HepG2 (cell line): ENCODE data around the gene FBF1. TPM values are rescaled to one million over a fixed set of nuclear protein-coding genes. Genes with fewer than 3 reads are reported as not detected.

ENCODE experiments used
- CCAR2 ChIP-seq: fragments of 200-400 bp; formaldehyde crosslinking; optimal IDR thresholded peaks from 2 replicates; pipeline ENCODE3; 2018; ENCODE audit warnings: low read depth, mild to moderate bottlenecking, low read length, moderate library complexity
- FIP1L1 ChIP-seq: fragments of 200-400 bp; formaldehyde crosslinking; IDR thresholded peaks from 2 replicates; pipeline ENCODE4 v1.6.1; 2018; ENCODE audit warnings: low read depth, mild to moderate bottlenecking, low read length, moderate library complexity, borderline replicate concordance; ENCODE audit not compliant: insufficient read depth
- HES4 ChIP-seq: sonication (generic); formaldehyde crosslinking; IDR thresholded peaks from 2 replicates; pipeline ENCODE4 v1.9.0; 2021; ENCODE audit warnings: mild to moderate bottlenecking, missing genetic modification reagents, borderline replicate concordance
- JARID2 ChIP-seq: sonication (generic); formaldehyde crosslinking; IDR thresholded peaks from 2 replicates; pipeline ENCODE4 v1.8.1; 2023; ENCODE audit warnings: missing genetic modification reagents, inconsistent platforms; ENCODE audit not compliant: insufficient replicate concordance
- MIER2 ChIP-seq: IDR thresholded peaks from 2 replicates; pipeline ENCODE4 v1.6.1; 2016; ENCODE audit warnings: missing biosample characterization, missing genetic modification reagents
- POLR2G ChIP-seq: fragments of 200-400 bp; formaldehyde crosslinking; IDR thresholded peaks from 2 replicates; pipeline ENCODE4 v1.6.1; 2018; ENCODE audit warnings: mild to moderate bottlenecking, low read depth, low read length, moderate library complexity
- RBM39 ChIP-seq: fragments of 200-400 bp; formaldehyde crosslinking; IDR thresholded peaks from one replicate; pipeline ENCODE4 v1.6.1; 2018; ENCODE audit warnings: antibody characterized with exemption, mild to moderate bottlenecking, low read depth, low read length; ENCODE audit not compliant: poor library complexity, severe bottlenecking
- SCMH1 ChIP-seq: sonication (generic); formaldehyde crosslinking; IDR thresholded peaks from 2 replicates; pipeline ENCODE4 v1.9.0; 2021; ENCODE audit warnings: missing genetic modification reagents, mild to moderate bottlenecking, borderline replicate concordance
- SMARCE1 ChIP-seq: fragments of 450-650 bp; IDR thresholded peaks from 2 replicates; pipeline ENCODE4 v1.6.1; 2017; ENCODE audit warnings: borderline replicate concordance
- YY1 ChIP-seq: IDR thresholded peaks from 2 replicates; pipeline ENCODE4 v1.6.1; 2011; ENCODE audit warnings: low read length, low read depth, moderate library complexity, mild to moderate bottlenecking; ENCODE audit not compliant: insufficient read depth, insufficient replicate concordance
- ZFP90 ChIP-seq: sonication (generic); formaldehyde crosslinking; IDR thresholded peaks from 2 replicates; pipeline ENCODE4 v1.8.0; 2022; ENCODE audit warnings: missing genetic modification reagents, mild to moderate bottlenecking, inconsistent platforms, borderline replicate concordance
- ZNF441 ChIP-seq: sonication (generic); formaldehyde crosslinking; IDR thresholded peaks from 2 replicates; pipeline ENCODE4 v1.7.0; 2021; ENCODE audit warnings: missing genetic modification reagents, borderline replicate concordance
- ZNF460 ChIP-seq: sonication (generic); formaldehyde crosslinking; IDR thresholded peaks from 2 replicates; pipeline ENCODE4 v1.5.1; 2020; ENCODE audit warnings: missing genetic modification reagents, mild to moderate bottlenecking, borderline replicate concordance
- ZNF607 ChIP-seq: sonication (generic); formaldehyde crosslinking; IDR thresholded peaks from 2 replicates; pipeline ENCODE4 v1.5.1; 2020; ENCODE audit warnings: missing genetic modification reagents, mild to moderate bottlenecking, borderline replicate concordance
- ZNF772 ChIP-seq: sonication (generic); formaldehyde crosslinking; IDR thresholded peaks from 2 replicates; pipeline ENCODE4 v1.5.0; 2020; ENCODE audit warnings: mild to moderate bottlenecking, missing genetic modification reagents
- polyA plus RNA-seq, 8 experiments: library from polyadenylated mRNA; depleted of rRNA in 3 of 8; stranded (reverse) in 7 of 8; unstranded in 1 of 8; fragments of >200 nt; fragmentation: Illumina TruSeq in 4 of 8; extraction: Trizol in 4 of 8; gene quantifications; 2 replicates each; pipeline versions ENCODE4 v1.2.1 to v1.2.3, GENCODE V29; 2011 to 2016; ENCODE audit warnings: low read depth in 4 of 8, missing spikeins in 1 of 8, mixed read lengths in 1 of 8; ENCODE audit not compliant: insufficient read depth in 1 of 8
- total RNA-seq, 5 experiments: library from RNA; depleted of rRNA; stranded (reverse); fragments of >200 nt; fragmentation: Illumina TruSeq; extraction: Trizol; gene quantifications; 2 replicates each; pipeline ENCODE4 v1.2.3, GENCODE V29; 2016; ENCODE audit warnings: low read depth in 1 of 5
- TF ChIP-seq, protein P1 (sequence below): sonication (generic); formaldehyde crosslinking; IDR thresholded peaks from 2 replicates; pipeline ENCODE4 v1.4.0; 2020; ENCODE audit warnings: missing genetic modification reagents
- TF ChIP-seq, protein P2 (sequence below): sonication (generic); formaldehyde crosslinking; IDR thresholded peaks from 2 replicates; pipeline ENCODE4 v1.4.0; 2020; ENCODE audit warnings: low read depth, missing genetic modification reagents
- TF ChIP-seq, protein P3 (sequence below): sonication (generic); formaldehyde crosslinking; IDR thresholded peaks from 2 replicates; pipeline ENCODE4 v1.9.0; 2021; ENCODE audit warnings: missing genetic modification reagents, borderline replicate concordance

Gene FBF1
- total and polyA plus RNA-seq, 2 of the 13 experiments (the other 11 are each of a cell fraction or from before 2014, with no cell fraction given) = 2.4 to 8.1 TPM

DNA sequence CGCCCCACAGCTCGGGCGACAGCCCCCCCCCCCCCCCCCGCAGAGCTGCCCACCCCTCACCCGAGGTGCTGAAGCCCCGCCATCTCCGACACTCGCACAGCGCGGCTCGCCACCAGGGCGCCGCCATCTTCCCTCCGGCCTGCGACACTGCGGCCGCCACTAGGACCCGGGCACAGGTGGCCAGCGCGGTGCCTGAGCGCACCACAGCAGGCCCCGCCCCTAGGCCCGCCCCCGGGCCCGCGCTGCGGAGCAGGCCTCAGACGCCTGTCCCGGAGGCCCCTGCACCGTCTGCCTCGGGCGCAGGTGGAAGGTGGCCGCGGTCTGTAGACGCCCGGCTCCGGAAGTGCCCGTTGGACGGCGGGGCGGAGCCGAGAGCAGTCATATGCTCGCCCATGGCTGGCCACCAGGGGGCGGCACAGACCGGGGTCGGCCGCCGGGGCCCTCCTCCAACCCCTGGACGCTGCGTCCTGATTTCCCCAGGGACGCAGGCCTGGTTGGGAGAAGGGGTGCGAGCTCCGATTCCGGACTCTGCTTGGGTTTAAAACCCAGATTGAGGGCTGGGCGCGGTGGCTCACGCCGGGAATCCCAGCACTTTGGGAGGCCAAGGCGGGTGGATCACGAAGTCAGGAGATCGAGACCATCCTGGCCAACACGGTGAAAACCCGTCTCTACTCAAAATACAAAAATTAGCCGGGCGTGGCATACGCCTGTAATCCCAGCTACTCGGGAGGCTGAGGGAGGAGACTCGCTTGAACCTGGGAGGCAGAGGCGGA lies 35.9 kb downstream of the FBF1 start, which contains the start of gene MRPL38 (continued):
- TF ChIP-seq JARID2 = peak; percentile 99
- no peak for TF ChIP-seq SMARCE1
- no peak for TF ChIP-seq SCMH1 (CRISPR knock-in tag)
- peak; percentile 87 for TF ChIP-seq POLR2G
- no peak for TF ChIP-seq CCAR2
- no peak for TF ChIP-seq FIP1L1
- TF ChIP-seq ZNF772 = peak; percentile 99
- TF ChIP-seq, protein P1, sequence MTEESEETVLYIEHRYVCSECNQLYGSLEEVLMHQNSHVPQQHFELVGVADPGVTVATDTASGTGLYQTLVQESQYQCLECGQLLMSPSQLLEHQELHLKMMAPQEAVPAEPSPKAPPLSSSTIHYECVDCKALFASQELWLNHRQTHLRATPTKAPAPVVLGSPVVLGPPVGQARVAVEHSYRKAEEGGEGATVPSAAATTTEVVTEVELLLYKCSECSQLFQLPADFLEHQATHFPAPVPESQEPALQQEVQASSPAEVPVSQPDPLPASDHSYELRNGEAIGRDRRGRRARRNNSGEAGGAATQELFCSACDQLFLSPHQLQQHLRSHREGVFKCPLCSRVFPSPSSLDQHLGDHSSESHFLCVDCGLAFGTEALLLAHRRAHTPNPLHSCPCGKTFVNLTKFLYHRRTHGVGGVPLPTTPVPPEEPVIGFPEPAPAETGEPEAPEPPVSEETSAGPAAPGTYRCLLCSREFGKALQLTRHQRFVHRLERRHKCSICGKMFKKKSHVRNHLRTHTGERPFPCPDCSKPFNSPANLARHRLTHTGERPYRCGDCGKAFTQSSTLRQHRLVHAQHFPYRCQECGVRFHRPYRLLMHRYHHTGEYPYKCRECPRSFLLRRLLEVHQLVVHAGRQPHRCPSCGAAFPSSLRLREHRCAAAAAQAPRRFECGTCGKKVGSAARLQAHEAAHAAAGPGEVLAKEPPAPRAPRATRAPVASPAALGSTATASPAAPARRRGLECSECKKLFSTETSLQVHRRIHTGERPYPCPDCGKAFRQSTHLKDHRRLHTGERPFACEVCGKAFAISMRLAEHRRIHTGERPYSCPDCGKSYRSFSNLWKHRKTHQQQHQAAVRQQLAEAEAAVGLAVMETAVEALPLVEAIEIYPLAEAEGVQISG = peak; percentile 94
- TF ChIP-seq ZNF441 (CRISPR knock-in tag) = peak; percentile 97
- TF ChIP-seq, protein P2, sequence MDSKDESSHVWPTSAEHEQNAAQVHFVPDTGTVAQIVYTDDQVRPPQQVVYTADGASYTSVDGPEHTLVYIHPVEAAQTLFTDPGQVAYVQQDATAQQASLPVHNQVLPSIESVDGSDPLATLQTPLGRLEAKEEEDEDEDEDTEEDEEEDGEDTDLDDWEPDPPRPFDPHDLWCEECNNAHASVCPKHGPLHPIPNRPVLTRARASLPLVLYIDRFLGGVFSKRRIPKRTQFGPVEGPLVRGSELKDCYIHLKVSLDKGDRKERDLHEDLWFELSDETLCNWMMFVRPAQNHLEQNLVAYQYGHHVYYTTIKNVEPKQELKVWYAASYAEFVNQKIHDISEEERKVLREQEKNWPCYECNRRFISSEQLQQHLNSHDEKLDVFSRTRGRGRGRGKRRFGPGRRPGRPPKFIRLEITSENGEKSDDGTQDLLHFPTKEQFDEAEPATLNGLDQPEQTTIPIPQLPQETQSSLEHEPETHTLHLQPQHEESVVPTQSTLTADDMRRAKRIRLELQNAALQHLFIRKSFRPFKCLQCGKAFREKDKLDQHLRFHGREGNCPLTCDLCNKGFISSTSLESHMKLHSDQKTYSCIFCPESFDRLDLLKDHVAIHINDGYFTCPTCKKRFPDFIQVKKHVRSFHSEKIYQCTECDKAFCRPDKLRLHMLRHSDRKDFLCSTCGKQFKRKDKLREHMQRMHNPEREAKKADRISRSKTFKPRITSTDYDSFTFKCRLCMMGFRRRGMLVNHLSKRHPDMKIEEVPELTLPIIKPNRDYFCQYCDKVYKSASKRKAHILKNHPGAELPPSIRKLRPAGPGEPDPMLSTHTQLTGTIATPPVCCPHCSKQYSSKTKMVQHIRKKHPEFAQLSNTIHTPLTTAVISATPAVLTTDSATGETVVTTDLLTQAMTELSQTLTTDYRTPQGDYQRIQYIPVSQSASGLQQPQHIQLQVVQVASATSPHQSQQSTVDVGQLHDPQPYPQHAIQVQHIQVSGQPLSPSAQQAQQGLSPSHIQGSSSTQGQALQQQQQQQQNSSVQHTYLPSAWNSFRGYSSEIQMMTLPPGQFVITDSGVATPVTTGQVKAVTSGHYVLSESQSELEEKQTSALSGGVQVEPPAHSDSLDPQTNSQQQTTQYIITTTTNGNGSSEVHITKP (CRISPR knock-in tag) = peak; percentile 83; the same call in 1 of the 2 replicates
- 0 out of 2 replicates have a peak, but pooled peaks have one; percentile 25 for TF ChIP-seq HES4
- TF ChIP-seq ZFP90 = peak; percentile 96
- TF ChIP-seq, protein P3, sequence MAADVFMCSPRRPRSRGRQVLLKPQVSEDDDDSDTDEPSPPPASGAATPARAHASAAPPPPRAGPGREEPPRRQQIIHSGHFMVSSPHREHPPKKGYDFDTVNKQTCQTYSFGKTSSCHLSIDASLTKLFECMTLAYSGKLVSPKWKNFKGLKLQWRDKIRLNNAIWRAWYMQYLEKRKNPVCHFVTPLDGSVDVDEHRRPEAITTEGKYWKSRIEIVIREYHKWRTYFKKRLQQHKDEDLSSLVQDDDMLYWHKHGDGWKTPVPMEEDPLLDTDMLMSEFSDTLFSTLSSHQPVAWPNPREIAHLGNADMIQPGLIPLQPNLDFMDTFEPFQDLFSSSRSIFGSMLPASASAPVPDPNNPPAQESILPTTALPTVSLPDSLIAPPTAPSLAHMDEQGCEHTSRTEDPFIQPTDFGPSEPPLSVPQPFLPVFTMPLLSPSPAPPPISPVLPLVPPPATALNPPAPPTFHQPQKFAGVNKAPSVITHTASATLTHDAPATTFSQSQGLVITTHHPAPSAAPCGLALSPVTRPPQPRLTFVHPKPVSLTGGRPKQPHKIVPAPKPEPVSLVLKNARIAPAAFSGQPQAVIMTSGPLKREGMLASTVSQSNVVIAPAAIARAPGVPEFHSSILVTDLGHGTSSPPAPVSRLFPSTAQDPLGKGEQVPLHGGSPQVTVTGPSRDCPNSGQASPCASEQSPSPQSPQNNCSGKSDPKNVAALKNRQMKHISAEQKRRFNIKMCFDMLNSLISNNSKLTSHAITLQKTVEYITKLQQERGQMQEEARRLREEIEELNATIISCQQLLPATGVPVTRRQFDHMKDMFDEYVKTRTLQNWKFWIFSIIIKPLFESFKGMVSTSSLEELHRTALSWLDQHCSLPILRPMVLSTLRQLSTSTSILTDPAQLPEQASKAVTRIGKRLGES (CRISPR knock-in tag) = peak; percentile 82; the same call in 1 of the 2 replicates
- TF ChIP-seq ZNF460 (CRISPR knock-in tag) = peak; percentile 84; the same call in 1 of the 2 replicates
- peak; percentile 80 for TF ChIP-seq MIER2 (CRISPR knock-in tag)
- TF ChIP-seq RBM39 = peak; percentile 45
- peak; percentile 98 for TF ChIP-seq YY1
- peak; percentile 97 for TF ChIP-seq ZNF607 (CRISPR knock-in tag)
